GM21529 (cell line): ENCODE results near the gene DYSF.

ENCODE experiments used
- ATAC-seq: cut with Tn5 transposase; IDR thresholded peaks from one replicate; pipeline ENCODE4 v1.9.1; 2021; ENCODE audit not compliant: unreplicated experiment

The DYSF gene

DNA sequence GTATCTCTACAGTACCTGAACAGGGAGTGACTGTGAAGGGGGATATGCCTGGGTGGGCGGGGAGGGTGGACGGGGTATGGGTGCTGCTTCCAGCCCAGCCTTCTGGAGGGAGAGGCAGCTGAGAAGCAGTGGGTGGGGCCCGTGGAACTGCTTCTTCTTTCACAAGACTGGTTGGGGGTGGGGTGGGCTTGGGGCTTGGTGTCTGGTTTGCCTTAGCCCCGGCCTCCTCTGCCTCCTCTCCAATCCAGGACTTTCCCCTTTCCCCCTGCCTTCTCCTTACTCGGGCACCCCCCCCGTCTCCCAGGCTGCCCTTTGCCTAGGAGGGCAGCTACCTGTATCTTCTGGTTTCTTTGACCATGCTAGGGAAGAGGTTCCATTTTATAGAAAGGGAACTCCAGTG is 233.4 kb downstream of the DYSF start:
- no peak for ATAC-seq

DNA sequence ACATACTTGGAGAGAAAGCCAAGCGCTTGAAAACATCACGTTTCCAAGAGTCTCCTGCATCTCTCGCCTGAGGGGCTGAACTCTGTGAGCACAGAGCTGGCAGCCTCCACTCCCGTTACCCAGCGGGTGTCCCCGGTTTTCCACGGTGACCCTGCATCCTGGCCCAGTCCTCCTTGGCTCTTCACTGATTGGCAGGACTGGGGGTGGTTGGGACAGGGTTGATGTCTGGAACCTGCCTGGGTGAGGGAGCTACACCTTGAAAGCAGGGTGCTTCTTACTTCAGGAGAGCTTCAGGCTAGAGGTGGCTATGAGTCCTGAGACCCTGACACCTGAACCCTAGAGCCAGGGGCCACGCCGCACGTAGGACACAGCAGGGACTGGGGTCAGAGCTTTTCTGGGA is 234.1 kb downstream of the DYSF start:
- ATAC-seq = no peak

DNA sequence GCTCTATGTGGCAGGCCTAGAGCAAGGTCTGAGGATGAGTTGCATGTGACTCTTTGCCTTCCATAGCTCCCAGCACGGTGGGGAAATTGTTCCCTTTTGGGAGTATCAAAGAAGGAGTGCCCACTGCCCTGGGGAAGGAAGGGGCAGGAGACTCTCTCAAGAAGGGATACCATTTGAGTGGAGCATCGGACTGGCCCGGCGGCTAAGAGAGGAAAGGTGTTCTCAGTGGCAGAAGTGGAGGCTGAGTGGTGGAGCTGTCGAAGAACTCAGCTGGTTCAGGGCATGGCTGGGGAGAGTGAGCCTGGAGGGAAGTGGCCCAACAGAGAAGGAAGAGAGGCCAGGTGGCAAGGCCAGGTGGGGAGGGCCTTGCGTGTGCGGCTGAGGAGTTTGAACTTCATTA is 235.2 kb downstream of the DYSF start:
- no peak for ATAC-seq

DNA sequence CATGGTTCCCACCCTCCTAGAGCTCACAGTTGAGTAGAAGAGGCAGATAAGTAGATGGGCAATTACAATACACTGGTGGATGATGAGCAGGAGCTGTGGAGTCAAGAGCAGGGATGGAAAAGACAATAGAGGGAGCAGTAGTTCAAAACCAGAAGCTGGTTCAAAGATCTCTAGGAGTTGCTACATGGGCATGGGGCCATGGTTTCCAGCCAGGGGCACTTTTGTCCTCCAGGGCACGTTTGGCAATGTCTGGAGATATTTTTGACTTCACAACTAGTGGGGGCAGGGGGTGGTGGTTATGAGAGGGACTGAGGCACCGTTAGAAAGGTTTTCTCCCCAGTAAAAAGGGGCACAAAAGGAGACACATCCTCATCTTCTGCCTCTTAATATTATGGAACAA is 236.0 kb downstream of the DYSF start:
- no peak for ATAC-seq

DNA sequence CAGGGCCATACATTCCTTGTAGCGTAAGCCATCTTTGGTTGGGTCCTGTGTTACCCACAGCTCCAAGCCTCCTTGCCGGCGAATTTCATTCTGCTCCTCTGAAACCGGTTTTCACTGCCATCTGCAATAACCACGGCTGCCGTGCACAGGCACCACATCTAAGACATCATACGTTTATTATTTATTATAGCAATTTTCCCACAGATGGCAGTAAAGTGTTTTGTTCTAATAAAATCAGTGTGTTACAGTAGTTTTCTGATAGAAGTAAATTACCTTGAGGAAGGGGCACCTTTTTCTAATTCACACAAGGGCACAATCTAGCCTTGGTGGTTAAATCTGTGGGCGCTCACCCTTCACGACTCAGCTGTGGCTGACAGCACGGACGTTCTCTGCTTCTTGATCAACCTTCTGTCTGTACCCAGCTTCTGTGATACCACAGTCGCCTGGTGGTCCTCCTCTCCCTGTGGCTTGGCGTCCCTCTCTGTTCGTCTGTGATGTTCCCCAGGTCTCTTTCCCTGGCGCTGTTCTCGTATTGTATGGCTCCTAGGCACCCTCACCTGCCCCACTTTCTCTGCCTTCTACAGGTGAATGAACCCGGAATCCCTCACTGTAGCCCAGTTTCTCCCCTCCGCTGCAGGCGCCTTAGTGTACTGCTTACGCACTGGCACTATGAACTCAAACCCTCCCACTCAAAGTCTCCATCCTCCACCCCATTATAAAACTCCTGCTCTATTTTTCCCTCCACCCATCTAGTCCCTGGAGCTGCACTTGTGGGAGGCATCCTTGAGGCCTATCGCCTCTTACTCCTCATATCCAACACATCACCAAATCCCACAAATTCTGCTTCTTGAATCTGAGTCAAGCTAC is 236.8 kb downstream of the DYSF start:
- no peak for ATAC-seq

DNA sequence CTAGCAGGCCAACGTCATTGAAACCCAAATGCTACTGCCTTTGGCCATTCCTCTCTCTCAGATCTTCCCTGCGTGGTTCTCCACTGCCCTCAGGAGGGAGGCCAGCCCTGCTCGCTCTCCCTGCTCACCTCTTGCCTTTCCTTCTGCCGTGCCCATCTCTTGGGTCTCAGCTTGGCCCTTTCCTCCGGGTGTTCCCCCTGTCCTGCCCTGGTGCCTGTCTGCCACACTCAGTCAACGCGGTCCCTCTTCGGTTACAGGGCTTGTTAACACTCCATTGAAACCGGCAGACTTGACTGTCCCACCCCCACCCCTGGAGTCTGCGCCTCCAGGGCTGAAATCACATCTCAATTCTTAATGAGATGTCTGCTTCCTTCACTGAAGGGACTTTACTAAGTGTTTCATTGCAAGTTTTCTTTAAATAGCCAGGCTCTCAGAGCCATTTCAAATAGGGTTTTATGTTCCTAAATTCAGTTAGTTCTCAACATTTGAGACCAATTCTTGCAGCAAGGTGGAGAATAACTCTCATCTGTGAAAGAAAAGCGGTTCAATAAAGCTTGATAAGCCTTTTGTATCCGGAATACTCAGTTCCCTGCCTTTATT is 237.6 kb downstream of the DYSF start:
- no peak for ATAC-seq

DNA sequence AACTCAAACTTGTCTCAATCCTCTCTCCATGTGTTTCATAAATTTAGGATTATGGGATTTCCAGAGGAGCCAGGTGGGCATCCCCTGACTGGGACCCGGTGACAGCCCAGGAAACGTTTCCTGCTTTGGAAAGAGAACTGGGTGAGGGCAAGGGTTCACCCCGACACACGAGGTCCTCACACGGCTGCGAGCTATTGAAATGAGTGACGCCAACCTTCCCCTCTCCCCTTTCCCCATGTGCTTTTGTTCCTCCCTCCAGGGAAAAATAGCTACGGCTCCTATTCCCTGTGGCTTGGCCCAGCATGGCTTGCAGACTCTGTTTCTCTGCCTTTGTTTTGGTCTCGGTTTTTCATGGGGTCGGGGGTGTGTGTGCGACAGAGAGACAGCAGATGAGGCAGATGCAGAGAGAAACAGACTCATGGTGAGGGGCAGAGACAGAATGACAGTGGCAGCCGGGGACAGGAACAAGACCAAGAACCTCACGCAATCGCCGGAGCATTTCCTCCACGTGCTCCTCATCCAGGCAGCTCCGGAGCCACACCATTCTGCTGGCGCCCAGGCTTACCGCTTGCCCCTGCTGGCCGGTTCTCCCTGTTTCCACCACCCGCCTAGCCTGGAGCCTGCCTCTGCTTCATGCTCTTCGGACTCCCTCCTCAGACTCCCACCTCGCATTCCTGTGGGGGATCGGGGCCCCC is 238.5 kb downstream of the DYSF start:
- ATAC-seq = no peak

DNA sequence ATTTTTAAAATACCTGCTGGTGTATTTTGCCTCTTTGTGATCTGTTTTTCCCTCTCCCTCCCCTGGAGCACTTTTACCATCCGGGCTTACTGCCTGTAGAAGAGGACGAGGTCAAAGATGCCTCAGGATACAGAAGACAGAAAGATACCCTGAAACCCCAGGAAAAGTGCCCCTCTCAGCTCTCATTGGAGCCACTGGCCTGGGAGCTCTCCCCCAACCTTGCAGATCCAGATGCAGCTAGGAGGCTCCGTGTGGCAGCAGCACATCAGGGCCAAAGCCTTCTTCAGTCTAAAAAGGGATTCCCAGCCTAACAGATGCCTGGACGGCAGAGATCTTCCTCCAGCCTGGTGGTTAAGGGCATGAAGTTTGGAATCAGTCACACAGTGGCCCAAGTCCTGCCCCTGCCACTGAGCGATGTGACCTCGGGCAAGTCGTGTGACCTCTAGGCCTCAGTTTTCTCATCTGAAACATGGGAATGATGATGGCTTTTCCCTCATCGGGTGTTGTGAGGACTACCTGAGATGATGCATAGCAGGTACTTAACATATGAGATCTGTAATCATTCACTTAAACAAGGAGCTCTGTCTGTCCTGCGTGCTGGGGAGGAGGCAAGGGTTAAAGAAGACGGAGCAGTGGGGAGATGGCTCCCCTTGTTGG is 239.4 kb downstream of the DYSF start:
- ATAC-seq = no peak

DNA sequence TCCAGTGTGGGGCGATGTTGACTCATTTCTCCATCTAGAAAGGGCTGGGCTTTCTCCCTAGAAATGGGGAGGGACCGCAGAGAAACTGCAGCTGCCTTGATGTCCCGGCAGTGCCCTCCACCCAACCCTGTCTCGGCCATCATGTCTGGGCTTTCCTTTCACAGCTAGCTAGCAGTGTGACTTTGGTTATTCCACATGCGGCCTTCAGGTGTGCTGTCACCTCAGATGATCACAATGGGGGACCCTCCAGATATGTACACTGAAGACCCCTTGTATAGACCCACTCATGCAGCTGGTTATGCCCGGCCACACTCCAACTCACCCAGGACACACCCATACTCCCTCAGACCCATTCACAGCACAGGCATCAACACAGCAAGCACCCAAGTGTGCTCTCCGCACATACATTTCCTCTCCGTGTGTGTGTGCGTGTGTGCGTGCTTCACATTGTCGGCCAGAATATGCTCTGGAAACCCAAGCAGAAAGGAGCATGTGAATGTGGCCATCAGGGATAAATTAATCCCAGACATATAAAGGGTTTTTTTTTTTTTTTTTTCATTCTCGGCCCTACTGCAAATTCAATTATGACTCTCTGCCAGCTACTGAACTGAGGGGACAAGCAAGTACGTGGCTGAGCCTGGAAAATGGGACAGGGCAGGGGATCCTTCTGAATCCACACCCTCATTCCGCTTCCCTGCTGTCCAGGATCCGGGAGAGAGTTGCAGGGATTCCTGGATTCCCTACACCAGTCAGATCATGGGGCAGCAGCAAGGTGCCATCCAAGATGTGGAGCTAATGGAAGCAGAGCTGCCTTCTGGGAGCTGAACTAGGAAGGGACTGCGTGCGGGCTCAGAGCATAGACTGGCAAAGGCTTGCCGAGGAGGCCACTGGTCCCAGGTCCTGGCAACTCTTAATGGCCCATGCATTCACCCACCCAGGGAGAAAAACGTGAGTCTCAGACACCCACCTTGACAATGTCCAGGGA is 240.2 kb downstream of the DYSF start:
- ATAC-seq = no peak

DNA sequence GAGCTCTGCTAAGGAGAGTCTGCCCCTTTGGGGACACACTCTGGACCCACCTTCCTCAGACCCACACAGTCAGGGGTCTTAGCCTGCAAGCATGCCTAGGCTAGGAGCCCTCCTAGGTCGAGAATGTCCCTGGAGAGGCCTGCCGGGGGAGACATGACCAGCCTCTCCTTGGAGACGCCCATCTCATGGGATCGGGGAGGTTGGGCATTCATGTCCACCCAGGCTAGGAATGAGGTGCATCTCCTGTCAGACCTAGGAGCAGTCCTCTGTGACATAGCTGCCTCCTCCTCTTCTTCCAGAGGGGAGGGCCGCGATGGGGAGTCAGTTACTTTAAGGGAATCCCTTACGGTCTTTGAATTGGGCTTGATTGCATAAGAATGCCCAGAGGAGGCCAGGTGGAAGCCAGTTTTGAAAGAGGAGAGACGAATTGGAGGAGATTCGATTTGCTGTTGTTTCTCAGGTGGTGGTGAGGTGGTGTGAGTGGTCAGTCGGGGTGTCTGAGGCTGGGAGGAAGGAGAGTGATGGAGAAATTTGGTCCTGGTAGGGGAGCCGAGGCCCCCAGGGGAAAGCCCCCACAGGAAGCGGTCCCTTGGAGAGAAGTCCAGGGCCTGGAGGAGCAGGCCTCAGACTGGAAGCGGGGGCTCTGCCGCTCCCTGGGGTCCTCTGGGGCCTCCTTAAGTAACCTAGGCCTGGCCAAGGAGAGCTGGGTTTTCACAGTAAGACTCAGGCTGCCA is 241.3 kb downstream of the DYSF start:
- ATAC-seq = no peak

DNA sequence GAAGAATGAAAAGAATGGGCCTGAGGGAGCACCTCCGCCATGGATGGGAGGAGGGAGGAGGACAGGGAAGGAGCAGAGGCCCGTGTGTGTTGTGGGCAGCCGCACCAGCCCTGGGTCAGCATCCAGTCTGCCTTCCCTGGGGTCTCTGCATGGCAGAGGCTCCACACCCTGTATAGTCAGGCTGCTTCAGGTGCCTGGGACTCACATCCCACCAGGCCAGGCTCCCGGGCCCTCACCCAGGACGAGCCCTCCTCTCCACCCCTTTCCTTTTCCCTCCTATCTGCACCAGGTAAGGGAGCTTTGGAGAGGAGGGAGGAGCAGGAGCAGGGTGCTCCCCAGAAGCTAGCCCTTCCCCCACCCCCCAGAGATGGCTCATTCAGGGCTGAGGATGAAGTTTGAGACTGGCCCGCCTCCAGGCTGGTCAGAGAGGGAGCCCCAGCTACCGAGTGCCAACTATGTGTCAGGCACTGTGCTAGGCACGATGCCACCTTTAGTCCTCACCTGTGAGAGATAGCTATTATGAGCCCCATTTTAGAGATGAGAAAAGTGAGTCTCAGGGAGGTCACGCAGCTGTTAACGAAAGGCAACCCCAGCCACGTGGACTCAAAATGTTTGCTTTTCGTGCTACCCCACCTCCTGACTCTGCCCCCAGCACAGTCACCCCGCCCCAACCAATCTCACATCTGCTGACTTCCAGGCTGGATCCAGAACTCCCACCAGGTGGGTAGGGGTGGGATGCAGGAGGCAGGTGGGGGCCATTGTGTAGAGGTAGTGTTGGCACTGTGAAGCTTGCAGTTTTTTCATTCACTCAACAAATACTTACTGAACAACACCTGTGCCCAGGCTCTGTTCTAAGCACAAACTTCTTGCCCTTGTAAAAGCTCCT is 242.1 kb downstream of the DYSF start:
- no peak for ATAC-seq

DNA sequence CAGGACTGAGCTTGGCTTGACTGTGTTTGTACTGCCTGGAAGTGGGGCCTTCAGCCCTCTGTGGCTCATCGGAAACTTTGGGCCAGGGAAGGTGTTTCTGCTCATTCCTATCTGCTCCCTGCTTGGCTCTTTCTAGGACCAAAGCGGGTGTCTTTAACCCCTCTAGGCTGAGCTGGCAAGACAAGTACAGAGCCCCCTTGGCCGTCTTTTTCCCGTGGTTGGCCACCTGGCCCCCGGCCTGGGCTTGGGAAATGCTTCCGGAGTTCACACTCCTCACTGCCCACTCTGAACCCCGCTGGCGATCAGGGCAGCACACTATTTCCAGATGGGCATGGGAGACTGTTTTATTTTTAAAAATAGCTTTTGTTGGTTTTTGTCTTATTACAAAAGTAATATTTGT is 243.0 kb downstream of the DYSF start:
- no peak for ATAC-seq

DNA sequence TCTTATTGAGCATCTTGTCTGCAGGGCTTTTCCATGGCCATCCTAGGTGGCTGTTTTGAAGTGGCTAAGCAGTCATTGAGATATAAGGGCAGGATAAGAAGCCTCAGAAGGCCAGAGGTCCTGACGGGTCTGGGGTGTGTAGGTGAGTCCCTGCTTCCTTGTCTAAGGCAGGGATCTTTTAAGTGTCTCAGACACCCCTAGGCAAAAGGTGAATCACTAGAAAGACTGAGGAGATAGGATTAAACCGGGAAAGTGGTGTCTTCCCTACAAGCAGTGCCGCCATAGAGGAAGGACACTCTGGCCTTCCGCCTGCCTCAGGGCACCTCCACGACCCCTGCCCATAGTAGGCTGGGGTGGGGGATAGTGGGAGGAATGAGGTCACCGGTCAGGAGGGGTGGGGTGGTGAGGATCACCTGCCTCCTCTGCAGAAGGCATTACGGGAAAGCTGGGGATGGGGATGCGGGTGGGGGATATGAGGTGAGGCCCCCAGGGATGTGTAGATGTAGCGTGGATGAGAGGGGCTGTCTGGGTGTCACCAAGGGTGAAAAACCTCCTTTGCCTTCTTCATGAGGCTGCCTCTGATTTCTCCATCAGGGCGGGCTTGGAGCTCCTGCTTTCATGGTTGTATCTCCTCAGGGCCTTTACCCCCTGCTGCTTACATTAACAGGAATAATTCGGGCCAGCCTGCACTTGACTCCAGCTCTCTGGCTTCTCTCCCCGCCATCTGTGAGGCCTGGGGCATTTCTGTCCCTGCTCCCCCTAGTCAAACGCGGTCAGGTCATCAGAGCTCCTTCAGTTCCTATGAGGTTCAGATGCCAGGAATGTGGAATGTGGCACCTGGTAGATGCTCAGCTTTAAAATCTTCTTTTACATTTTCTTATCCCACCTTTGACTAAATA is 244.0 kb downstream of the DYSF start:
- ATAC-seq = no peak

DNA sequence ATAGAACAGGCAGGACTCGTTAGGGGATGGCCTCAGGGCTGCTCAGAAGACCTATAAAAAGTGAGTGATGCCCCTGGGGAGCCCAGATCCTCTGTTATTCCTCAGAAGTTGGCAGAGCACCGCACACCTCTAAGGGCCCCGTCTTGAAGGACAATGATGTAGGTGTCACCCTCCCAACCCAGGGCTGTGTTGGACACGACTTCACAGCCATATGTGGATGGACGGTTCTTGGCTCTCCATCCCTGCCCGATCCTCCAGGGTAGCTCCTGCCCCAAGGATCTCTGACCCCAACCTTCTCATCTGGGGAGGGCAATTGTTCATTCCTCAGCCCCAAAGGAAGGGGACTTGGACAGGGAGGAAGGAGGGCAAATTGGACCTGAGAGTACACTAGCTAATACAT is 246.1 kb downstream of the DYSF start:
- ATAC-seq = no peak

DNA sequence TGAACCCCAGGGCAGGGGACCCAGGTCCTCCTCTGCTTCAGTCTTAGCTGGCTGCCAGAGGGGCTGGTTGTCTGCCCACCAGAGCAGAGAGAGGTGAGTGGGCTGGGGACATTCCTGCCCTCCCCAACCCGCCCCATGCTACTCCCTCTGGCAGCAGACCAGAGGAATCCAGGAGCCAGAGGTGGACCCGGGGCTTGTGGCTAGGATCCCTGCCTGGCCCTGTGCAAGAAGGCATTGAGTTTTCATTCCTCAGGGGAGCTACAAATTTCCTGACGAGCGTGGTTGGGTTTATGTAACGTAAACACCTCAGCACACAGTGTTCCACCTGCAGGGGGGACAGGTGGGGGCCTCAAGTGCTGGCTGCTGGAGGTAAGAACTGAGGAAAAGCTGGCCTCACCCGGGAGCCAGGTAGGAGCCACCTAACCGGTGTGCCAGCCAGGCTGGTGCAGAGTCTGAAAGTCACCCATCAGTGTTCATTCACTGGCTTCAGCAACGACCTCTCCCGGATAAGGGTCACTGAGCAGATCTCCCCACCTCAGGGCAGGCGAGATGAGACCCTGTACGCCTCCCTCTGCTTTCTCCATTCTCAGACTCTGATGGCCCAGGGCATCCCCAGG is 246.8 kb downstream of the DYSF start:
- ATAC-seq = no peak

DNA sequence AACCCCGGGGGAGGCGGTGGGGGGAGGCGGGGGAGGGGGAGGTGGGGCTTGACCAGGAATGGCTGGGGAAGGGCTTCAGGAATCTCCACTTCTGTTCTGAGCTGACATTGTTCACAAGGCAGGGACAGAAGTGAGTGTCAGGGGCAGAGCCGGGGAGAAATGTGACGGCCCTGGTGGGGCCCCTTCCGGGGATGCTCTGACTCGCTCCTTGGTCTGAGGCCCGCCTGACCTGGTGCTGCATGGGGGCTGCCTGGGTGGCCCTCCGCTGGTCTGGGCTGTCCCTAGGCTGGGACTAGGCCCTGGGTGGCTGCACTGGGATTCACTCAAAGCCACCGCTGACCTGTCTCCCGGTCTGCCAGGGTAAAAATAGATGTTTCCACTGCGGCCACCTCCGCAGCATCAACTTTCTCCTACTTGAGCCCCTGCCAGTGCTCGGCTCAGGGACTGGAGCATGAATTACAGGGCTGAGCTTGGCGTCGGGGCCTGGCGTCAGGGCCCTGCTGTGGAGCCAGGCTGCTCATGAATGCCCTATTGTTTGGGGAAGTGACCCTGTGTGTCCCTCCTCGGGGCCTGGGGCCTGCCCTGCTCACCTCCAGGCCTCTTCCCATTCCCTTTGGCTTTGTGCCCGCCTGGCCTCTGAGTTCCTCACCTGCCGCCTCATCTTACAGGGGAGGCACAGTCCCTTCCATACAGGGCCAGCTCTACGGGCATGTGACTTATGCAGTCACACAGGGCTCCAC is 247.5 kb downstream of the DYSF start:
- ATAC-seq = no peak
